HG03571 (cell line): ENCODE measurements around the gene KRT6B.
"Not testable (repeated sequence)": the region's sequence is repeated elsewhere in the genome, so short reads cannot be mapped to it uniquely, and the experiment has no call there.

Experiments
- ATAC-seq: cut with Tn5 transposase; IDR thresholded peaks from one replicate; pipeline ENCODE4 v1.9.1; 2021; ENCODE audit not compliant: unreplicated experiment

The KRT6B gene

DNA sequence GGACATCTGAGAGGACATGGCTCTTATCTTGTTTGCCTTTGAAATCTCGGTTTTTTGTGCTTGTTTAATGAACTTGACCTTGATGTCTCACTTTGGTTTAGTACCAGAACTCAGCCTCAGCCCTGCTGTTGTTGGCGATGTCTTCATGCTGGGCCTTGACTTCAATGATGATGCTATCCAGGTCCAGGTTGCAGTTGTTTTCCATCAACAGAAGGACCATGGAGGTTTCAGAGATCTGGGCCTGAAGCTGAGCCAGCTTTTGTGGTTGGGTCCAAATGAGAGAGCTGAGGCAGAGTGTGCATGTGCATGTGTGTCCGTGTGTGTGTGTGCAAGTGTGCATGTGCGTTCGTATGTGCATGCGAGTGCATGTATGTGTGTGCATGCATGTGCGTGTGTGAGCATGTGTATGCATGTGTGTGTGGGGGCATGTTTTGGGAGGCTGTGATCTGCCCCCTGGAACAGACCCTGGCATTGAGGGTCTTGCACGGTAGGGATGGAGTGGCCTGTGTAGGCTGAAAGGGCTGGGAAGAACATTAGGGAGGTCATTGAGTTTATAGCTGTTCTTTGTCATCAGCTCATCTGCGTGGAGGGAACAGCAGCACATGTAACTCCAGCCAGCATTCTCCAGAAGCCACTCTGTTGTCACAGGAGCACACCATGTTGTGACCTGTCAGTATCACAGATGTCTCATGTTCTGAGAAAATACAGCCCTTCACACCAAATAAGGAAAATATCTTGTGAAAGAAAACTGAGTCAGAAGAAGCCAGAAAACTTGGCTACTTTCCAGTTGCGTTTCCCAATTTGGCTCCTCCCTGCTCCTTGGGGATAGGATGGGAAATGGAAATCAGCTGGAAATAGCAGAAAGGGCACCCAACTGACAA lies 35.8 kb downstream of the KRT6B start:
- ATAC-seq, result no peak

DNA sequence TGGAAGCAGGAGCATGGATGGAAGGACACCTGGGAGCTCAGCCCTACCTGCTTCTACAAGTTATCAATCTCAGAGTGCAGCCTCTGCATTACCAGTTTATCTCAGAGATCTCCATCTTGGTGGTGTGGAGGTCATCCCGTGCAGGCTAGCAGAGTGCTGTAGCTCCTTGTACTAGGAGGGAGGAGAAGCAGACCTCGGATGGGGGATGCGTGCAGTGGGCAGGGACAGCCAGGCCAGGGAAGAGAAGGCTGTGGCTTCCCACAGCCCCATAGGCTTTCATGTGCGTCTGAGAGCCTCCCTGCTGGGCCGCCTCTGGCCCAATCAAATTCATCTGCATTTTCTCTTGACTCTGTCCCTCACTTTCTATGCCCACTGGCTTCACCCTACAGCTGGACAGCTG lies 37.0 kb downstream of the KRT6B start:
- no peak for ATAC-seq

DNA sequence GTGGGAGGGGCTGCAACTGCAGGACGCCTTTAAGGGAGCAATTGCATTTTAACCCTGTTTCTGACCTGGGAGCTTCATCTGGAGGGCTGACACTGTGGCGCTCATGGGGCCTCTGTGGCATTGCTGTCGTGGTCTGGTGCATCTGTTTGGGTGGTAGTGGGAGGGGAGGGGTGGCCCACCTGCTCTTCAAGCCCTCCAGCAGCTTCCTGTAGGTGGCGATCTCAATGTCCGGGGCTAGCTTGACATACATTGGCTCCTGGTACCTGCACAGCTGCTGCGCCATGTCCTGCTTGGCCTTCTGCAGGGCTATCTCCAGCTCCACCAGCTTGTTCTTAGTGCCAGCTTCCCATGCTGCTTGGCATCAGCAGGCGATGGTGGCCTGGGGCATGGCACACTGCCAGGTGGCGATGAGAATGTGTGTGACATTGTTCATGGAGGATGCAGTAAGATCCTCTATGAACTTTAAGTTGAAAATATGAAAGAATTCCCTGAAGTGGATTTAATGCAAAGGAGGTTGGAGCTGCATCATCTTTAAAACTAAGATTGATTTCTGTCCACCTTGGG lies 38.1 kb downstream of the KRT6B start:
- no peak for ATAC-seq

DNA sequence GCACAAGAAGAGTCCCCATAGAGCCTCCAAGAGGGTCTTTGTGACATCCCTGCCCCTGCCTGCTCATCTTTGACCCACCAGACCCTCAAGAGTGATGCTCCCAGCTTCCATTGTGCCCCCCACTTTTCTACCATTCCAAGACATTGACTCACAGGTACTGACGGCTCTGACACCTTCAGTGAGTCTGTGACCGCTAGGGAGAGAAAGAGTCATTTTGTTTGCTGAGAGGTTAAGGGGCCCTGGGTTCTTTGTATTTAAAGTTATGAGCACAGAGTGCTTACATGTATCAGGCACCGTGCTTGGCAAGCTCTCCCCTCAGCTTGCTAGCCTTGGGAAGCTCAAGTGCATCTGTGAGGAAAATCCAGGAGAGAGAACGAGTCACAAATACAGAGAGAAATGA lies 38.7 kb downstream of the KRT6B start:
- no peak for ATAC-seq

DNA sequence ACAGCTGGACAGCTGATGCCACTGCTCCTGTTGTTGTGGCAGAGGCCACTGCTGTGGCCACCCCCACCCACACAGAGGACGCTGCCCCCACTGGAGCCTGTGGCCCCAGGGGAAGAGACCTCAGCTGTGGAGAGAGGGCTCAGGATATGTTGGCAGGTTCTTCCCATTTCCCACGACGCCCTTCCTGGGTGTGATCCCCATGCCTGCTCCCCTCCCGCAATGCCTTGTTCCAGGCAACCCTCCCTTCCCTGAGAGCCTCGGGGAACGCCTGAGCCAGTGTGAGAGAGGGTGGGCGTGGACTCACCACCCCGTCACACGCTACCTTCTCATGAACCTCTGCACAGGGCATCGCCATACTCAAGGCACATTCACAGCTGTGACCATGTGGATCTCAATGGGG lies 40.1 kb downstream of the KRT6B start:
- ATAC-seq, result no peak

- not testable (repeated sequence) for ATAC-seq
These were observed 41.2 kb downstream of the KRT6B start for GRCh38 chr12:52410589-52411248.

DNA sequence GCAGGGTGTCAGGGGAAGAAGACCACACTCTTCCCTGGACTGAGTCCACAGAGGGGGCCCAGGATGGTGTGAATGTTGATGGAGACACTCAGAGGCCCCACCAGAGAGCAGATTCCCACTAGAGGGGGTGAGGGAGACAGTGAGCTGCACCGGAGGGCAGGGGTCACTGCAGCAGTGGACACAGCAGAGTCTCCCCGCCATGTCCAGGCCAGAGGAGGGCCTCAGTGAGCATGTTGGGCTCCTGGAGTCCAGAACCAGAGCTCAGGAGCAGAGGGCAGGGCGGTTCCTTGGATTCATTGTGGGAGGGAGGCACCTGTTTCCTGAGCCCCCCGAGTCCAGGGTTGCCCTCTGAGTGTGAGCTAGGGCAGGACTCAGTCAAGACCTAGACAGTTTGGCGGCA lies 44.0 kb downstream of the KRT6B start:
- ATAC-seq, result no peak

DNA sequence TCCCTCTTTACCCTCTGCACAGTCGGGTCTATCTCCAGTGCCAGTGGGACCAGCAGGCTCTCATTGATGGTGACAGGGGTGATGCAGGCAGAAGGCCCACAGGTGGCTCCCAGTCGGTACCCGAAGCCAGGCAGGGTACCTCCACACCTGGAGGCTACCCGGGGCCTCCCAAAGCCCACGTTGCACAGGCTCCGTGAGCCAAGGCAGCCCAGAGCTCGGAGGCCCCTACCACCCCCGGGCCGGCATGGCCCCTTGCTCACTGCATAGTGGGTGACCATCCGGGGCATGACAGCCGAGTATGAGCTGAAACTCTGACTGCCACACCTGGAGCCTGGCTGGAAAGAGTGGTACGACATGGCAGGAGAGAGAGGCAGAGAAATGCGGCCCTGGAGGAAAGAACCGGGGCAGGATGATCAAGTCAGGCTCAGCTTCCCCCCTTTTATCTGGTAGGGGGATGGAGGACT lies 46.0 kb downstream of the KRT6B start, which contains the start of gene KRT82:
KRT82 (minus strand) TSS at position 414 of the 464 bp plus-strand sequence; CDS start at position 356, 58 bp downstream.
- ATAC-seq, result no peak

GRCh38 chr12:52404951-52405350 lies 47.0 kb downstream of the KRT6B start:
- ATAC-seq, result no peak

DNA sequence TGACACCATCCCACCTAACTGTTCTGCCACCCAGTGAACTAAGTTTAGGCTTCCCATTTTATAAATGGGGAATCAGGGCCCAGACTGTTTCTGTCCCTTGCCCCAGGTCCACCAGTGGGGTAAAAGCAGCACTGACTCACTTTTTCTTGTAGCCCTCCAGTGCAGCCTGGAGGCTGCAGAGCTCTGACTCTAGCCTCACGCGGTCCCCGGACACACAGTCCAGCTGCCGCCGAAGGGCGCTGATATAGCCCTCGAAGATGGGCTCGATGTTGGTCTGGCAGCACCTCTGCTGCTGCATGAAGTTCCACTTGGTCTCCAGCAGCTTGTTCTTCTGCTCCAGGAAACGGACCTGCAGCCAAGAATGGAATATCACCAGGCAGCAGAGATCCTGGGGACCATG lies 48.4 kb downstream of the KRT6B start:
- no peak for ATAC-seq

GRCh38 chr12:52402873-52403540 lies 48.9 kb downstream of the KRT6B start:
- no peak for ATAC-seq

DNA sequence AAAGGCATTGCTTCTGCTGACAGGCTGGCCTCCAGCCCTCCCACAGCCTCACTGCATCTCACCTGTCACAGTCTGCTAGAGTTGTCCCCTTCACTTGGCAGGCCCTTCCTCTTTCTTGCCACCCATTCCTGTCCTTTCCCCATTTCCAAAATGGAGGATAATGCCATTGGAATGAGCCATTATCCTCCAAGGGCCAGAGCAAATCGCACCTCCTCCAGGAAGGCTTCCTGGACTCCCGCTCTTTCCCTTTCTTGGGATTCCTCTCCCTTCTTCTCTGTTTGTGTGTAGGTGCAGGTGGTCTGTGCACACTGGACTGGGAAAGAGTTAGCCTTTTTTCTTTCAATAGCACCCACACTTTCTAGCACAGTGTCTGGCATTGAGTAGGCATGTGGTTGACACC lies 49.6 kb downstream of the KRT6B start:
- no peak for ATAC-seq

GRCh38 chr12:52401926-52402325 lies 50.0 kb downstream of the KRT6B start:
- ATAC-seq, result no peak

DNA sequence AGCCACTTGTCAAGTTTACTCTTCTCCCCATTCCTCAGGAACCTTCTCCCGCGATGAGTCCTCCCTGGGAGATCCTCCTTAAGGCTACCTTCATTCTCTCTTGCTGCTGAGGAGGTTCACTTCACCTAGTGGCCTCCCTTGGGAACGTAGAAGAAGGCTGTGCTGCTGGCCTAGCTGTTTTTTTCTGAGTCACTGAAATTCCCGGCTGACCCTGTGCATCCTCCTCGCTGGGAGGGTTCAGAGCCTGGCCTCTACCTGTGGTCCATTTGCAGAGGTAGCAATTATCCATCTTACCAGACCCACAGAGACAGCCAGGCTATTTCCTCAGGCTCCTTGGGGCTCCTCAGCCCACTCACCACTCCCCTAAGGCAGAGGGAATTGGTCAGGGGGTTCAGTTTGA lies 50.4 kb downstream of the KRT6B start:
- ATAC-seq, result no peak

GRCh38 chr12:52400906-52401305 lies 51.0 kb downstream of the KRT6B start:
- ATAC-seq, result no peak

DNA sequence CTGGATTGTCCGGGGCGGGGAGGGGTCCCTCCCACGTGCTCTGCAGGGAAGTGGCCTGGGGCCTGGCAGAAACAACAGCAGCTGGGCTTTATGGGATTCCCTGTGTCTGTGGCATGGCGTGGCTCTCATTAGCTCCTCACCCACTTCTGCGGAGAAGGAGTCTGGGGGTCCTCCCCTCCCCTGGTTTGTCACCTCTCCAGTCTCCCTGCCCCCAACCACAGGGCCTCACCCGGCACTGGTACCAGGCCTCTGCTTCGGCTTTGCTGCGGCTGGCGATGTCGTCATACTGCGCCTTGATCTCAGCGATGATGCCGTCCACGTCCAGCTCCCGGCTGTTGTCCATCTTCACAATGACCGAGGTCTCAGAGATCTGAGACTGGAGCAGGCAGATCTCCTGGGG lies 52.2 kb downstream of the KRT6B start:
- ATAC-seq, result no peak

- no peak for ATAC-seq
These were observed 53.8 kb downstream of the KRT6B start for GRCh38 chr12:52398176-52398575.

DNA sequence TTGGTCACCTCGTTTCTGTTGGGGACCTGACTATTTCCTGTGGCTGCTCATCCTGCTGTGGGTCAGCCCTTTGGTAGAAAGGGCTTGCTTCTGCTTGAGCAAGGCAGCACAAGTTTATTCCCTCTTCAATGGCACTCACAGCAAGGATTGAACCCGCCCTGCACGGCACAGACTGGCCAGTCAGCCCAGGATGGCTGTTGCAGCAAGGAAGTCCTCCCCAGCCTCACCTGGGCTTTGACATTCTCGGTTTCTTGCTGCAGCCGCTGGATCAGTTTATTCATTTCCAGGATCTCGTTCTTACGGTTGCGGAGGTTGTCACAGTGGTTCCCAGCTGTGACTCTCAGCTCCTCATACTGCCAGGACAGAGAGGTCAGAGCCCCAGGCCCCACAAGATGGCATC lies 55.3 kb downstream of the KRT6B start:
- ATAC-seq, result no peak
